Loucy (cell line): ENCODE measurements around the gene GNB1.

Experiments used
- CTCF ChIP-seq: fragments of 200-600 bp; sonication (generic); conservative IDR thresholded peaks from 2 replicates; pipeline ENCODE4 v1.5.1; 2014; ENCODE audit warnings: mild to moderate bottlenecking, antibody characterized with exemption, low read length
- EZH2phosphoT487 ChIP-seq: fragments of 200-600 bp; IDR thresholded peaks from 2 replicates; pipeline ENCODE4 v1.6.1; 2018; ENCODE audit warnings: antibody characterized with exemption, mild to moderate bottlenecking, moderate library complexity, borderline replicate concordance

GRCh38 chr1:1809489-1809888 lies 81.4 kb downstream of the GNB1 start:
- no peak for TF ChIP-seq CTCF
- TF ChIP-seq EZH2phosphoT487: no peak
